ENCODE results near the gene UBQLN2. TPM values are rescaled to one million over a fixed set of nuclear protein-coding genes. Genes with fewer than 3 reads are reported as not detected.

Gene UBQLN2
- total and polyA plus RNA-seq, 12 donors: 6.8 to 44.0 (median 33.3) TPM

DNA sequence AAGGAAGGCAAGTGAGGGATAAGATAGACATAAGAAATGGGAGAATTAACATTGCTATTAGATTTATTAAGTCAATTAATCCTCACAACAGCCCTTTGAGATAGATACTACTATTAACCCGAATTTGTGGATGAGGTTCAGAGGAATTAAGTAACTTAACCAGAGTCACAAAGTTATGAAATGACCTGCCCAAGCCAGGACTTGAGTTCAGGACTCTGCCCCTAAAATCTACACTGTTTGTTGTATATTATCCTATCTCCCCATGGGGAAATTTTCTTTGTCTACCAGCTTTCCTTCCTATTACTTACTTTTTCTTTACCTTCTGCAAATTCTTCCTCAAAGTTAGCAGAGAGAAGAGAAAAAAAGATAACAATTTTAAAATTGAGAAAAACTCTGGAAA is 33.4 kb upstream of the UBQLN2 start:
- no peaks in the 10 kb centered on the region for H3K4me1 ChIP-seq (replicated peaks in 1 of 2)
- H3K36me3 ChIP-seq (replicated peaks in 1 of 2): no peaks in the 10 kb centered on the region
- no peak overlapping the region for H3K4me3 ChIP-seq
- 33 to 73% (median 55%) methylated on average over 1 of the region's 1 CpG for WGBS, 4 donors
- DNase-seq: no peak
- H3K9me3 ChIP-seq (replicated peaks in 1 of 3): no peaks in the 10 kb centered on the region
- TF ChIP-seq, protein P1, sequence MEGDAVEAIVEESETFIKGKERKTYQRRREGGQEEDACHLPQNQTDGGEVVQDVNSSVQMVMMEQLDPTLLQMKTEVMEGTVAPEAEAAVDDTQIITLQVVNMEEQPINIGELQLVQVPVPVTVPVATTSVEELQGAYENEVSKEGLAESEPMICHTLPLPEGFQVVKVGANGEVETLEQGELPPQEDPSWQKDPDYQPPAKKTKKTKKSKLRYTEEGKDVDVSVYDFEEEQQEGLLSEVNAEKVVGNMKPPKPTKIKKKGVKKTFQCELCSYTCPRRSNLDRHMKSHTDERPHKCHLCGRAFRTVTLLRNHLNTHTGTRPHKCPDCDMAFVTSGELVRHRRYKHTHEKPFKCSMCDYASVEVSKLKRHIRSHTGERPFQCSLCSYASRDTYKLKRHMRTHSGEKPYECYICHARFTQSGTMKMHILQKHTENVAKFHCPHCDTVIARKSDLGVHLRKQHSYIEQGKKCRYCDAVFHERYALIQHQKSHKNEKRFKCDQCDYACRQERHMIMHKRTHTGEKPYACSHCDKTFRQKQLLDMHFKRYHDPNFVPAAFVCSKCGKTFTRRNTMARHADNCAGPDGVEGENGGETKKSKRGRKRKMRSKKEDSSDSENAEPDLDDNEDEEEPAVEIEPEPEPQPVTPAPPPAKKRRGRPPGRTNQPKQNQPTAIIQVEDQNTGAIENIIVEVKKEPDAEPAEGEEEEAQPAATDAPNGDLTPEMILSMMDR (IDR thresholded peaks at IDR 0.05): no peak
- no peak for TF ChIP-seq POLR2A (IDR thresholded peaks at IDR 0.05)
- peaks cover 9% of the 10 kb centered on the region for H3K27me3 ChIP-seq
- H3K27ac ChIP-seq: no peak overlapping the region
- intact Hi-C loops (cut with DNase I): no loop called here

DNA sequence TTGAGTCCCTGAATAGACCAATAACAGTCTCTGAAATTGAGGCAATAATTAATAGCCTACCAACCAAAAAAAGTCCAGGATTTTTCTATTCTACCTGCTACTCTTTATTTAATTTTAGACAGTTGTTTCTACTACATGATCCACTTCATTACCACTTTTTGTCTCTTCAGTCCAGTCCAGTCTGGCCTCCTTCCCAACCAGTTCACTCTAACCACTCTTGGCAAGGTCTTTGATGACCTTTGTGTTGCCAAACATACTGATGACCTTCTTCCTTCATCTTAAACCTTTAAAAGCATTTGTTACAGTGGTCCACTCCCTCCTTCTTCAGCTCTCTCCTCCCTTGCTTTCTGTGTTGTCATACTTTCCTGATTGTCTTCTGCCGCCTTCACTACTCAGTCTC is 12.8 kb upstream of the UBQLN2 start:
- TF ChIP-seq, protein P1 (IDR thresholded peaks at IDR 0.05): no peak
- TF ChIP-seq POLR2A (IDR thresholded peaks at IDR 0.05): no peak
- no peaks in the 10 kb centered on the region for H3K4me1 ChIP-seq (replicated peaks in 1 of 2)
- 75 to 100% (median 84%) methylated on average over 1 of the region's 1 CpG for WGBS, 4 donors
- no peak overlapping the region for H3K4me3 ChIP-seq
- no peak for DNase-seq
- H3K27me3 ChIP-seq: peaks cover 7% of the 10 kb centered on the region
- intact Hi-C loops (cut with DNase I): no loop called here
- H3K36me3 ChIP-seq (replicated peaks in 1 of 2): no peaks in the 10 kb centered on the region
- no peak overlapping the region for H3K27ac ChIP-seq
- H3K9me3 ChIP-seq (replicated peaks in 1 of 3): peaks cover 0 to under 1% (median 0%) of the 10 kb centered on the region in 3 donors

DNA sequence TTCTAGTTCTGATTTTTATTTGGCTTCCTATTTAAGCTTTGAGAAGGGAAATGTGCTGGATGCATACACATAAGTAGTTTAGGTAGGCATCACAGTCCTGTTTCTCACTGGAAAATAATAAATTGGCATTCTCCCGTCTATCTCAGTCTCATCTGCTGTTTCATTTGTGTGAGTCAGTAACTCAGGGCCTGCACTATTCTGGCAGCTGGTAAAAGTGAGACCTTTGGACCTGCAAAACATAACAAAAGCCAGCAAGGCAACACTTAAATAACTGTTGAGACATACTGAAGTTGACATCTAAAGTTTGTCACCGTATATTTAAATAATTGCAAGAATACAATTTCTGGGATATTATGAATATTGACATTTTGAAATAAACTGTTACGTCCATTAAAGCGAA is 8.6 kb upstream of the UBQLN2 start:
- no peaks in the 10 kb centered on the region for H3K9me3 ChIP-seq (replicated peaks in 1 of 3)
- no peak overlapping the region for H3K27ac ChIP-seq
- WGBS, 4 donors: 70 to 85% (median 78%) methylated on average over 4 of the region's 4 CpGs

DNA sequence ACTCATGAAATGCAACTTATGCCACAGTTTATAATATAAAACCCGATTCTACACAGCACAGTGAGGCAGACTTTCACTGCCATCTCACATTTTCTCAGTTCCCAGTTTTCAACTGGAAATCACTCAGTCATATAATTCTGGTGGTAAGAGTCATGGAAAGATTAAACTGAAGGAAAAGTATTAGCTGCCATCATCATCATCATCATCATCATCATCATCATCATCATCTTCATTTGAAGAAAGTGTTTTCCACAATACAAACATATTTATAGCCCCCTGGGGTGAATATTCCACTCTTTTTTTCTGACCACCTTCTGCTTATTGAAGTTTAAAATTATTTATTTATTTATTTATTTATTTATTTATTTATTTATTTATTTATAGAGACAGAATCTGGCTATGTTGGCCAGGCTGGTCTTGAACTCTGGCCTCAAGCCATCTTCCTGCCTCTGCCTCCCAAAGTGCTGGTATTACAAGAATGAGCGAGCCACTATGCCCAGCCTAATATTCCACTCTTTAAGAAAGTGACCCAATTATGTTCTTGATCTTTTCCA is 6.0 kb upstream of the UBQLN2 start:
- Histone ChIP-seq H3K36me3 (replicated peaks in 1 of 2) (no peaks in the 10 kb centered on the region), H3K9me3 (replicated peaks in 1 of 3) (no peaks in the 10 kb centered on the region), H3K27ac (no peak overlapping the region), H3K4me3 (no peak overlapping the region), H3K4me1 (replicated peaks in 1 of 2) (no peaks in the 10 kb centered on the region), H3K27me3 (no peaks in the 10 kb centered on the region)
- DNase-seq: no peak
- intact Hi-C loops (cut with DNase I): no loop called here
- 59 to 96% (median 87%) methylated on average over 2 of the region's 2 CpGs for WGBS, 4 donors
- TF ChIP-seq, protein P1 (IDR thresholded peaks at IDR 0.05): no peak
- TF ChIP-seq POLR2A (IDR thresholded peaks at IDR 0.05): no peak

More for the DNA sequence above, 8.6 kb upstream of the UBQLN2 start:
- Histone ChIP-seq H3K4me3 (no peak overlapping the region), H3K27me3 (no peaks in the 10 kb centered on the region), H3K36me3 (replicated peaks in 1 of 2) (no peaks in the 10 kb centered on the region), H3K4me1 (replicated peaks in 1 of 2) (no peaks in the 10 kb centered on the region)
- no peak for TF ChIP-seq POLR2A (IDR thresholded peaks at IDR 0.05)
- TF ChIP-seq, protein P1 (IDR thresholded peaks at IDR 0.05): no peak
- DNase-seq: no peak
- intact Hi-C loops (cut with DNase I): no loop called here
